Neural cell (in vitro differentiated cells): ENCODE results near the gene INPP4B.

Experiments
- CTCF ChIP-seq: fragments of 450-650 bp; IDR thresholded peaks from 2 replicates; pipeline ENCODE4 v1.5.1; 2014; ENCODE audit warnings: antibody characterized with exemption, mild to moderate bottlenecking, moderate library complexity; ENCODE audit not compliant: poor library complexity, severe bottlenecking
- EP300 ChIP-seq: fragments of 450-650 bp; conservative IDR thresholded peaks from 2 replicates; pipeline ENCODE4 v1.6.1; 2014; ENCODE audit warnings: antibody characterized with exemption, mild to moderate bottlenecking, moderate library complexity; ENCODE audit not compliant: poor library complexity, severe bottlenecking
- EZH2 ChIP-seq: fragments of 200-600, 300-800 bp; shearing (Covaris generic), sonication (generic); IDR thresholded peaks from 2 replicates; pipeline ENCODE4 v1.6.1; 2014; ENCODE audit warnings: antibody characterized with exemption, low read length, borderline replicate concordance, mild to moderate bottlenecking; ENCODE audit not compliant: insufficient read depth, poor library complexity, severe bottlenecking
- POLR2AphosphoS5 ChIP-seq: IDR thresholded peaks from 2 replicates; pipeline ENCODE4 v1.6.1; 2012
- RAD21 ChIP-seq: fragments of 450-650 bp; conservative IDR thresholded peaks from 2 replicates; pipeline ENCODE4 v1.6.1; 2014; ENCODE audit warnings: antibody characterized with exemption, mild to moderate bottlenecking, moderate library complexity
- REST ChIP-seq: IDR thresholded peaks from 2 replicates; pipeline ENCODE4 v1.6.1; 2012; ENCODE audit warnings: borderline replicate concordance
- TAF1 ChIP-seq: IDR thresholded peaks from 2 replicates; pipeline ENCODE4 v1.6.1; 2012; ENCODE audit warnings: low read depth

DNA sequence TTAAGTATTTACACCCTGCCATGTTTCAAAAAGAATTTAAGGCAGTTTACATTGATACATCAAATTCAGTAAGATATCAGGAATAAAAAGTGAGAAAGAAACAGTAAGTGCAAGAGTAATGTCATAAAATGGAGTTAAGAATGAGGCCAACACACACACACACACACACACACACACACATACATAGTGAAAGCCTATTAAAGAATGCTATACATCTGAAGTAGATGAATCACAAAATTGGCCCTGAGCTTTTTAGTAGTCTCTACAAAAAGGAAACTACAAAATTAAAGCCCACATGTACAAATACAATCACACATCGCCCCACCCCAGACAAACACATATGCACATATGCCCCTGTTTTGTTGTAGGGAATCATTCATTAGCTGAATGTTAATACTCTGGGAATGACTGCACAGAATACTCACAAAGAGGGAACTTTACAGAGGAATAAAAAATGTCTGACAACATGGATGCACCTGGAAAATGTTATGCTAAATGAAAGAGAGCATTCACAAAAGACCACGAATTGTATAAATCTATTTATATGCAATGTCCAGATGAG lies 780.9 kb downstream of the INPP4B start:
- TF ChIP-seq CTCF (no peak), TAF1 (no peak), POLR2AphosphoS5 (no peak), EP300 (no peak), EZH2 (no peak), RAD21 (no peak), REST (no peak)
